Parathyroid adenoma (tissue), 2 donors: Measurements from ENCODE around the gene NOXA1.

Experiments used
- H2AFZ ChIP-seq: fragments of 300-600 bp; sonication (generic); one replicate; pipeline ENCODE4 v1.7.0; 2017; ENCODE audit warnings: antibody characterized with exemption, mild to moderate bottlenecking
- H3K27ac ChIP-seq: fragments of 300-600 bp; sonication (generic); one replicate; pipeline ENCODE4 v1.7.0; 2017
- H3K27me3 ChIP-seq: fragments of 300-600 bp; sonication (generic); one replicate; pipeline ENCODE4 v1.7.0; 2017; ENCODE audit warnings: low read length; ENCODE audit not compliant: control insufficient read depth, insufficient read depth
- H3K36me3 ChIP-seq: fragments of 300-600 bp; sonication (generic); one replicate; pipeline ENCODE4 v1.7.0; 2017; ENCODE audit warnings: low read length; ENCODE audit not compliant: control insufficient read depth, insufficient read depth
- H3K4me1 ChIP-seq: fragments of 300-600 bp; sonication (generic); one replicate; pipeline ENCODE4 v1.7.0; 2017; ENCODE audit warnings: control low read depth
- H3K4me2 ChIP-seq: fragments of 300-600 bp; sonication (generic); one replicate; pipeline ENCODE4 v1.7.0; 2017; ENCODE audit warnings: low read length
- H3K4me3 ChIP-seq: fragments of 300-600 bp; sonication (generic); one replicate; pipeline ENCODE4 v1.7.0; 2017; ENCODE audit warnings: low read depth, low read length
- H3K79me2 ChIP-seq: fragments of 300-600 bp; sonication (generic); one replicate; pipeline ENCODE4 v1.7.0; 2017; ENCODE audit warnings: control low read depth
- H3K9ac ChIP-seq: fragments of 300-600 bp; sonication (generic); one replicate; pipeline ENCODE4 v1.7.0; 2017; ENCODE audit warnings: mild to moderate bottlenecking
- H3K9me3 ChIP-seq: fragments of 300-600 bp; sonication (generic); one replicate; pipeline ENCODE4 v1.7.0; 2017; ENCODE audit warnings: low read length; ENCODE audit not compliant: control insufficient read depth
- CTCF ChIP-seq: fragments of 300-600 bp; sonication (generic); IDR thresholded peaks from one replicate; pipeline ENCODE4 v1.7.0; 2017; ENCODE audit warnings: antibody characterized with exemption, mild to moderate bottlenecking
- donor health status: primary hyperparathyroidism.

Gene NOXA1

GRCh38 chr9:137402746-137403145 lies 20.4 kb upstream of the NOXA1 start:
- no peak overlapping the region for H3K9ac ChIP-seq
- no peaks in the 10 kb centered on the region for H3K36me3 ChIP-seq
- H3K9me3 ChIP-seq, result no peaks in the 10 kb centered on the region
- no peaks in the 10 kb centered on the region for H3K79me2 ChIP-seq
- H2AFZ ChIP-seq, result no peak overlapping the region
- no peak for TF ChIP-seq CTCF
- no peaks in the 10 kb centered on the region for H3K27me3 ChIP-seq
- H3K4me3 ChIP-seq, result no peak overlapping the region
- H3K4me1 ChIP-seq, result no peaks in the 10 kb centered on the region
- no peak overlapping the region for H3K4me2 ChIP-seq
- no peak overlapping the region for H3K27ac ChIP-seq

- no peak overlapping the region for H3K9ac ChIP-seq
Measured at GRCh38 chr9:137403269-137403668, 19.9 kb upstream of the NOXA1 start.

GRCh38 chr9:137404961-137405567 lies 18.1 kb upstream of the NOXA1 start:
- TF ChIP-seq CTCF, result no peak
- no peaks in the 10 kb centered on the region for H3K4me1 ChIP-seq
- no peaks in the 10 kb centered on the region for H3K27me3 ChIP-seq
- no peak overlapping the region for H3K27ac ChIP-seq
- no peaks in the 10 kb centered on the region for H3K79me2 ChIP-seq
- no peaks in the 10 kb centered on the region for H3K36me3 ChIP-seq
- H3K9me3 ChIP-seq, result no peaks in the 10 kb centered on the region
- no peak overlapping the region for H3K4me3 ChIP-seq
- no peak overlapping the region for H2AFZ ChIP-seq
- H3K9ac ChIP-seq, result no peak overlapping the region
- no peak overlapping the region for H3K4me2 ChIP-seq

More at GRCh38 chr9:137403269-137403668, 19.9 kb upstream of the NOXA1 start:
- H3K4me3 ChIP-seq, result no peak overlapping the region
- H3K4me1 ChIP-seq, result no peaks in the 10 kb centered on the region
- no peak overlapping the region for H3K4me2 ChIP-seq
- H3K79me2 ChIP-seq, result no peaks in the 10 kb centered on the region
- no peaks in the 10 kb centered on the region for H3K36me3 ChIP-seq
- no peaks in the 10 kb centered on the region for H3K27me3 ChIP-seq
- no peak for TF ChIP-seq CTCF
- H3K9me3 ChIP-seq, result no peaks in the 10 kb centered on the region
- no peak overlapping the region for H3K27ac ChIP-seq
- no peak overlapping the region for H2AFZ ChIP-seq

GRCh38 chr9:137405677-137406081 lies 17.5 kb upstream of the NOXA1 start:
- Histone ChIP-seq H3K4me2 (no peak overlapping the region), H3K36me3 (no peaks in the 10 kb centered on the region), H3K4me1 (no peaks in the 10 kb centered on the region), H3K27me3 (no peaks in the 10 kb centered on the region), H3K79me2 (no peaks in the 10 kb centered on the region), H2AFZ (no peak overlapping the region), H3K4me3 (no peak overlapping the region), H3K27ac (no peak overlapping the region), H3K9ac (no peak overlapping the region), H3K9me3 (no peaks in the 10 kb centered on the region)
- no peak for TF ChIP-seq CTCF

- TF ChIP-seq CTCF, result no peak
- no peaks in the 10 kb centered on the region for H3K9me3 ChIP-seq
- no peaks in the 10 kb centered on the region for H3K4me1 ChIP-seq
- H3K79me2 ChIP-seq, result no peaks in the 10 kb centered on the region
- H3K27me3 ChIP-seq, result no peaks in the 10 kb centered on the region
- no peak overlapping the region for H2AFZ ChIP-seq
- H3K9ac ChIP-seq, result no peak overlapping the region
- H3K27ac ChIP-seq, result no peak overlapping the region
- peak overlapping the region; percentile 57 for H3K4me2 ChIP-seq
- no peaks in the 10 kb centered on the region for H3K36me3 ChIP-seq
- H3K4me3 ChIP-seq, result no peak overlapping the region
Measured at GRCh38 chr9:137406085-137406760, 17.0 kb upstream of the NOXA1 start.
